Prostate gland (tissue), 2 donors: ENCODE measurements around the gene PRRG4.

Source experiments
- CTCF ChIP-seq, 4 experiments: fragments of 200-600 bp in 2 of 4; fragments of 450-650 bp in 2 of 4; sonication (generic) in 2 of 4; IDR thresholded peaks; 1 replicate in 3 of 4; 2 replicates in 1 of 4; pipeline ENCODE4 v1.5.1; 2016 to 2019; ENCODE audit warnings: antibody characterized with exemption in 4 of 4, mild to moderate bottlenecking in 2 of 4, moderate library complexity in 2 of 4
- POLR2A ChIP-seq: fragments of 450-650 bp; IDR thresholded peaks from one replicate; pipeline ENCODE4 v1.6.1; 2016; ENCODE audit warnings: antibody characterized with exemption, mild to moderate bottlenecking

GRCh38 chr11:32792948-32793475 is 36.7 kb upstream of the PRRG4 start:
- peak; percentile 50 to 69 (median 66) for TF ChIP-seq CTCF (IDR thresholded peaks at IDR 0.05)
- TF ChIP-seq POLR2A: no peak
